Liver (tissue), 9 donors: ENCODE data around the gene VWA5B1. TPM values are rescaled to one million over a fixed set of nuclear protein-coding genes. Genes with fewer than 3 reads are reported as not detected.

Experiments
- DNase-seq: peaks from one replicate; pipeline ENCODE4 v3.0.0-alpha.2; 2017; ENCODE audit warnings: low spot score
- H3K27ac ChIP-seq, 2 donors: one replicate each; pipeline ENCODE4 v1.7.0; 2013; ENCODE audit warnings: inconsistent platforms in 2 of 2, low read length in 2 of 2, control low read depth in 1 of 2, low read depth in 1 of 2, mild to moderate bottlenecking in 1 of 2
- H3K27me3 ChIP-seq, 4 donors: one replicate each; pipeline versions ENCODE4 v1.6.1 to v1.7.0; 2013; ENCODE audit warnings: low read length in 3 of 4, inconsistent platforms in 1 of 4, mild to moderate bottlenecking in 1 of 4, moderate library complexity in 1 of 4; ENCODE audit not compliant: control insufficient read depth in 4 of 4, insufficient read depth in 4 of 4
- H3K36me3 ChIP-seq, 4 donors: one replicate each; pipeline versions ENCODE4 v1.6.1 to v1.7.0; 2013; ENCODE audit warnings: low read length in 3 of 4, mild to moderate bottlenecking in 3 of 4, low read depth in 1 of 4, moderate library complexity in 1 of 4; ENCODE audit not compliant: control insufficient read depth in 4 of 4, insufficient read depth in 3 of 4
- H3K4me1 ChIP-seq, 4 donors: one replicate each; pipeline versions ENCODE4 v1.6.1 to v1.7.0; 2013; ENCODE audit warnings: low read length in 3 of 4, mild to moderate bottlenecking in 3 of 4, moderate library complexity in 1 of 4; ENCODE audit not compliant: control insufficient read depth in 4 of 4, insufficient read depth in 4 of 4
- H3K4me3 ChIP-seq, 3 donors: one replicate each; pipeline versions ENCODE4 v1.6.1 to v1.7.0; 2013; ENCODE audit warnings: low read length in 3 of 3, control low read depth in 1 of 3, low read depth in 1 of 3, mild to moderate bottlenecking in 1 of 3
- H3K9ac ChIP-seq, 2 donors: one replicate each; pipeline ENCODE4 v1.7.0; 2013; ENCODE audit warnings: low read length in 2 of 2, mild to moderate bottlenecking in 2 of 2, moderate library complexity in 2 of 2, control low read depth in 1 of 2, low read depth in 1 of 2
- H3K9me3 ChIP-seq, 4 donors: one replicate each; pipeline versions ENCODE4 v1.6.1 to v1.7.0; 2013; ENCODE audit warnings: low read length in 3 of 4; ENCODE audit not compliant: control insufficient read depth in 4 of 4
- CTCF ChIP-seq: fragments of 150-350 bp; IDR thresholded peaks from 2 replicates; pipeline ENCODE4 v1.5.1; 2017; ENCODE audit warnings: improper control_type of control experiment, low read depth, low read length; ENCODE audit not compliant: missing input control
- FOXA1 ChIP-seq: IDR thresholded peaks from 2 replicates; pipeline ENCODE4 v1.6.1; 2016; ENCODE audit warnings: antibody characterized with exemption
- FOXA2 ChIP-seq: IDR thresholded peaks from 2 replicates; pipeline ENCODE4 v1.6.1; 2016; ENCODE audit warnings: antibody characterized with exemption
- HNF4A ChIP-seq, 2 donors: conservative IDR thresholded peaks; 2 replicates each; pipeline ENCODE4 v1.6.1; 2016; ENCODE audit warnings: antibody characterized with exemption in 2 of 2, mild to moderate bottlenecking in 2 of 2
- HNF4G ChIP-seq: IDR thresholded peaks from 2 replicates; pipeline ENCODE4 v1.6.1; 2016; ENCODE audit warnings: antibody characterized with exemption
- JUND ChIP-seq, 2 donors: IDR thresholded peaks; 2 replicates each; pipeline ENCODE4 v1.6.1; 2016; ENCODE audit warnings: antibody characterized with exemption in 2 of 2
- MAX ChIP-seq: IDR thresholded peaks from 2 replicates; pipeline ENCODE4 v1.6.1; 2016; ENCODE audit warnings: antibody characterized with exemption
- NR2F2 ChIP-seq: IDR thresholded peaks from 2 replicates; pipeline ENCODE4 v1.6.1; 2016; ENCODE audit warnings: antibody characterized with exemption
- RAD21 ChIP-seq, 2 donors: IDR thresholded peaks; 2 replicates each; pipeline ENCODE4 v1.6.1; 2016; ENCODE audit warnings: antibody characterized with exemption in 2 of 2, mild to moderate bottlenecking in 2 of 2
- RXRA ChIP-seq, 2 donors: IDR thresholded peaks; 2 replicates each; pipeline ENCODE4 v1.6.1; 2017 to 2018; ENCODE audit warnings: antibody characterized with exemption in 2 of 2, mild to moderate bottlenecking in 1 of 2
- SP1 ChIP-seq: IDR thresholded peaks from 2 replicates; pipeline ENCODE4 v1.6.1; 2018; ENCODE audit warnings: antibody characterized with exemption, mild to moderate bottlenecking
- TAF1 ChIP-seq: conservative IDR thresholded peaks from 2 replicates; pipeline ENCODE4 v1.6.1; 2016; ENCODE audit warnings: antibody characterized with exemption, mild to moderate bottlenecking
- YY1 ChIP-seq: IDR thresholded peaks from 2 replicates; pipeline ENCODE4 v1.6.1; 2016; ENCODE audit warnings: antibody characterized with exemption, mild to moderate bottlenecking
- ZBTB33 ChIP-seq: IDR thresholded peaks from 2 replicates; pipeline ENCODE4 v1.6.1; 2016; ENCODE audit warnings: antibody characterized with exemption
- WGBS: extraction: QIAGEN DNeasy Blood & Tissue Kit; methylation state at CpG from one replicate; pipeline ENCODE4 v1.1.7; 2013; 5-methylcytosine and 5-hydroxymethylcytosine counted together
- polyA plus RNA-seq, 2 donors: library from polyadenylated mRNA; stranded (reverse) in 1 of 2; unstranded in 1 of 2; fragments of 200-250 nt in 1 of 2; fragments of >200 nt in 1 of 2; fragmentation: Nextera tagmentation in 1 of 2; extraction: Ambion mirVana in 1 of 2; gene quantifications; one replicate each; pipeline versions ENCODE4 v1.2.1 to v1.2.3, GENCODE V29; 2013 to 2015
- total RNA-seq, 2 donors: library from RNA; depleted of rRNA; stranded (reverse); fragments of >200 nt; gene quantifications; one replicate each; pipeline ENCODE4 v1.2.3, GENCODE V29; 2014
- TF ChIP-seq, protein P1 (sequence below): IDR thresholded peaks from 2 replicates; pipeline ENCODE4 v1.6.1; 2016; ENCODE audit warnings: antibody characterized with exemption
- donor health status: healthy.
- donor health status: healthy.
- donor health status: healthy.
- donor health status: healthy.
- donor health status: healthy.

Gene VWA5B1
- total and polyA plus RNA-seq, 4 donors: not detected

DNA sequence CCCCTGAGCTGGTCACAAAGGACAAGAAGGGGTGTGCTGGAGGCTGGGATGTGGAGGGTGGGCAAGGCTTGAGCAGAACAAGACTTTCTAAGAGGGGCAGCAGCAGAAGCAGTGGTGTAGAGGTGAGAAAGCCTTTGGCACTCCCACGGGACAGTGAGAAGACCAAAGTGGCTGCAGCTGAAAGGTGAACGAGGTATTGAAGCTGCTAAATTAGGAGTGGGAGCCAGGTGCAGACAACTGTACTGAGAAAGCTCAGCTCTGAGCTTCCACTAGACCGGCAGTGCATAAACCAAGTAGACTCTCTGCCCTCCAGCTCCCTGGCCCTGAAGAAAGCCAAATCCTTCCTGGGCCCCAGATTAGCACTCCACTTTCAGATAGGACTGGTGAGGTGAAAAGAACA lies 93.0 kb downstream of the VWA5B1 start:
- H3K9ac ChIP-seq: no peak overlapping the region
- no peak for DNase-seq
- H3K4me3 ChIP-seq: no peak overlapping the region
- H3K27me3 ChIP-seq: peaks cover 0 to 2% (median 0%) of the 10 kb centered on the region in 4 donors
- no peak for TF ChIP-seq NR2F2
- TF ChIP-seq HNF4G: no peak
- TF ChIP-seq CTCF: no peak
- no peak for TF ChIP-seq RXRA (IDR thresholded peaks at IDR 0.05)
- no peak for TF ChIP-seq FOXA1
- no peak for TF ChIP-seq JUND (IDR thresholded peaks at IDR 0.05)
- TF ChIP-seq HNF4A (conservative IDR thresholded peaks at IDR 0.05): no peak
- no peak for TF ChIP-seq RAD21 (IDR thresholded peaks at IDR 0.05)
- TF ChIP-seq ZBTB33: no peak
- no peaks in the 10 kb centered on the region for H3K9me3 ChIP-seq
- no peaks in the 10 kb centered on the region for H3K36me3 ChIP-seq
- 55% methylated on average over 3 of the region's 3 CpGs for WGBS
- no peaks in the 10 kb centered on the region for H3K4me1 ChIP-seq
- H3K27ac ChIP-seq: no peak overlapping the region

DNA sequence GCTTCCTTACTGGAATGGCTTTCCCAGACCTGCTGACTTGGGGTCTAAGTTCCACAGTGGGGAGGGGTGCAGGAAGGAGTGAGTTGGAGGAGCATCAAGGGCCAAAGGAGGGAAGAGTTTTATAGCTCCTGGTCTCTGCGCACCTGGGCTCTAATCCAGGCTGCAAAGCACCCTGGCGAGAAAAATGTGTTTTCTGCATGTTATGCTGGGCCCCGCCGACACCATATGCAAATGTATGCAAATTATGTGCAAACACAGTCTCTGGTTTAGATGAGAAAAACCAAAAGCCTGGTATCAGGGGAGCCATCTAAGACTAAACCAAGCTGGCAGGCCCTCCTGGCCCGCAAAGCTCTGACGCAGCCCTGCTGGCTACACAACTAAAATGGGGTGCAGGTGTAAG lies 95.0 kb downstream of the VWA5B1 start:
- Histone ChIP-seq H3K27me3 (peaks cover 0 to 3% (median under 1%) of the 10 kb centered on the region in 4 donors), H3K4me1 (no peaks in the 10 kb centered on the region), H3K36me3 (no peaks in the 10 kb centered on the region), H3K9me3 (no peaks in the 10 kb centered on the region), H3K27ac (no peak overlapping the region), H3K9ac (no peak overlapping the region), H3K4me3 (no peak overlapping the region)
- WGBS: 46% methylated on average over 6 of the region's 6 CpGs
- no peak for DNase-seq
- TF ChIP-seq HNF4G (no peak), NR2F2 (no peak), TAF1 (no peak), FOXA2 (no peak), MAX (no peak), CTCF (no peak), RAD21 (IDR thresholded peaks at IDR 0.05) (no peak), SP1 (no peak), YY1 (no peak), ZBTB33 (no peak)
- TF ChIP-seq, protein P1, sequence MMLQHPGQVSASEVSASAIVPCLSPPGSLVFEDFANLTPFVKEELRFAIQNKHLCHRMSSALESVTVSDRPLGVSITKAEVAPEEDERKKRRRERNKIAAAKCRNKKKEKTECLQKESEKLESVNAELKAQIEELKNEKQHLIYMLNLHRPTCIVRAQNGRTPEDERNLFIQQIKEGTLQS: no peak
